Nucleus accumbens (tissue), 56 donors: ENCODE data around the gene UGT2B28.
"Not testable (repeated sequence)": the region's sequence is repeated elsewhere in the genome, so short reads cannot be mapped to it uniquely, and the experiment has no call there.

Source experiments
- DNase-seq, 56 donors: peaks; one replicate each; lab custom pipeline; 2025; lab: John Stamatoyannopoulos, UW

Gene UGT2B28

DNA sequence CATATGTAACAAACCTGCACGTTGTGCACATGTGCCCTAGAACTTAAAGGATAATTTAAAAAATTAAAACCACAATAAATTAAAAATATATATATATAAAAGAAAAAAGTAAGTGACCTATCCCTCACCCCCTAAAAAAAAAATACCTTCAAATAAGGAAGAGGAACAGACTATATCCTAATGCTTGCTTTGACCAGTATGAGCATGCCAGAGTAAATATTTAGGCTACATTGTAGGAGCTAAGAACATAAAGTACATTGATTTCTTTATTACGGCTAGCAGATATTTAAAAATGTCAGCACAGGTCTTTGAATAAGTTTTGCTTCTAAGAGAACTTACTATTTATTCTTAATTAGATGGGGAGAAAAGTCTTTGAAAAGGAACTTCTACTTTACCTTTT, 62.8 kb downstream of the UGT2B28 start:
- not testable (repeated sequence) for DNase-seq

DNA sequence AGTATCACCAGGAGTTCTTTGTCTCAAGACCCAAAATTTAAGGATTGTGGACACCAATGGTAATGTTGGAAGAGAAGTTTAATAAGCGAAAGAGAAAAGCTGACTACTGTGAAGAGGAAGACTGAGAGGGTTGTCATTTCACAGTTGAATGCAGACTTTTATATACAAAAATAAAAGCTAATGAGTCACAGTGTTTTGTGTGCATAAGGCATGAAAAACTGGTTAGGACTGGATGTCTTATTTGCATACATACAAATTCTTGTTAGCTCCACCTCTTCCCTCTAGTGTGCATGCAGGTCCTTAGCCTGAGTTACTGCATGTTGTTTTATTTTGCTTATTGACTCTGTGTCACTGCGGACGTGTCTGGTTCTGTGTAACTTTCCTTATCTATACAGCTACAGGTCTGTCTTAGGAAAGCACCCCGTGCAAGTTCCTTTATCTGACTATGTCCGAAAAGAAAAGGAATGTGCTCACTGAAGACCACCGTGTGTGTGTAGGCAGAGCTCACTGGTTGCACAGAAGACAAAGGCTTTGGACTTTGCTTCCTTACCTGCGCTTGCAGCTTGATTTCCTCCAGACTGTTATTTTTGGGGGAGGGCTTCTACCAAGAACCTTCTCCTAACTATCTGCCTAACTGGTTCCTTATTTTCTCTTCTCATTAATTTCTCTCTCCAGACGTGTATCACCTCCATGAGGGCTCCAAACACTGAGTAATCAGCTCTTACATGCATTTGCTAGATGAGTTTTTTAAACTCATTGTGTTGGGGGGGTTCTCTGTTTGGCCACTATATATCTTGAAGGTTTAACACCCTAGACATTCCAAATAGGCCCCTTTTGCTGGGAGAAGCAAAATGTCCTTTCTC, 63.5 kb downstream of the UGT2B28 start:
- DNase-seq, result not testable (repeated sequence)
